ENCODE measurements around the gene MAN2A1. TPM values are rescaled to one million over a fixed set of nuclear protein-coding genes. Genes with fewer than 3 reads are reported as not detected.

MAN2A1 gene
- total and polyA plus RNA-seq, 5 donors, result 2.9 to 10.1 (median 9.5) TPM

GRCh38 chr5:109779036-109779735 is 89.5 kb downstream of the MAN2A1 start:
- H3K27ac ChIP-seq (ENCODE audit: low read length), result no peak overlapping the region
- WGBS, result 54% methylated on average over 5 of the region's 5 CpGs
- DNase-seq (no peak), ATAC-seq (no peak)
- H3K4me1 ChIP-seq (ENCODE audit: control insufficient read depth, insufficient read depth, low read length), result no peaks in the 10 kb centered on the region
- H3K27me3 ChIP-seq (ENCODE audit: control insufficient read depth, insufficient read depth), result no peaks in the 10 kb centered on the region
- intact Hi-C loops (cut with DNase I), result no loop called here
- H3K9me3 ChIP-seq (ENCODE audit: control insufficient read depth, low read length), result no peaks in the 10 kb centered on the region
- no peak overlapping the region for H3K4me3 ChIP-seq (ENCODE audit: low read length)

- Histone ChIP-seq H3K4me1 (ENCODE audit: control insufficient read depth, insufficient read depth, low read length) (no peaks in the 10 kb centered on the region), H3K4me3 (ENCODE audit: low read length) (no peak overlapping the region), H3K27me3 (ENCODE audit: control insufficient read depth, insufficient read depth) (no peaks in the 10 kb centered on the region), H3K9me3 (ENCODE audit: control insufficient read depth, low read length) (no peaks in the 10 kb centered on the region), H3K27ac (ENCODE audit: low read length) (no peak overlapping the region)
- intact Hi-C loops (cut with DNase I), result no loop called here
- ATAC-seq (no peak), DNase-seq (no peak)
- 67% methylated on average over 2 of the region's 2 CpGs for WGBS
These were observed 95.0 kb downstream of the MAN2A1 start for GRCh38 chr5:109784687-109785086.

GRCh38 chr5:109786206-109786855 is 96.6 kb downstream of the MAN2A1 start:
- WGBS, result 89% methylated on average over 5 of the region's 5 CpGs
- H3K27me3 ChIP-seq (ENCODE audit: control insufficient read depth, insufficient read depth), result no peaks in the 10 kb centered on the region
- H3K27ac ChIP-seq (ENCODE audit: low read length), result no peak overlapping the region
- ATAC-seq (no peak), DNase-seq (no peak)
- intact Hi-C loops (cut with DNase I), result no loop called here
- no peaks in the 10 kb centered on the region for H3K4me1 ChIP-seq (ENCODE audit: control insufficient read depth, insufficient read depth, low read length)
- H3K4me3 ChIP-seq (ENCODE audit: low read length), result no peak overlapping the region
- no peaks in the 10 kb centered on the region for H3K9me3 ChIP-seq (ENCODE audit: control insufficient read depth, low read length)

- DNase-seq, result no peak
- intact Hi-C loops (cut with DNase I), result no loop called here
- WGBS, result 94% methylated on average over 3 of the region's 3 CpGs
- ATAC-seq, result no peak
- no peak overlapping the region for H3K27ac ChIP-seq (ENCODE audit: low read length)
- H3K27me3 ChIP-seq (ENCODE audit: control insufficient read depth, insufficient read depth), result no peaks in the 10 kb centered on the region
- H3K4me3 ChIP-seq (ENCODE audit: low read length), result no peak overlapping the region
- H3K4me1 ChIP-seq (ENCODE audit: control insufficient read depth, insufficient read depth, low read length), result no peaks in the 10 kb centered on the region
- H3K9me3 ChIP-seq (ENCODE audit: control insufficient read depth, low read length), result no peaks in the 10 kb centered on the region
These were observed 98.9 kb downstream of the MAN2A1 start for GRCh38 chr5:109788596-109788995.

GRCh38 chr5:109792613-109793012 is 102.9 kb downstream of the MAN2A1 start:
- Histone ChIP-seq H3K4me3 (ENCODE audit: low read length) (no peak overlapping the region), H3K9me3 (ENCODE audit: control insufficient read depth, low read length) (no peaks in the 10 kb centered on the region), H3K27ac (ENCODE audit: low read length) (no peak overlapping the region), H3K4me1 (ENCODE audit: control insufficient read depth, insufficient read depth, low read length) (no peaks in the 10 kb centered on the region), H3K27me3 (ENCODE audit: control insufficient read depth, insufficient read depth) (no peaks in the 10 kb centered on the region)
- no peak for DNase-seq
- 82% methylated on average over 1 of the region's 1 CpG for WGBS
- intact Hi-C loops (cut with DNase I), result no loop called here
- no peak for ATAC-seq

- Histone ChIP-seq H3K9me3 (ENCODE audit: control insufficient read depth, low read length) (no peaks in the 10 kb centered on the region), H3K4me3 (ENCODE audit: low read length) (no peak overlapping the region), H3K27me3 (ENCODE audit: control insufficient read depth, insufficient read depth) (no peaks in the 10 kb centered on the region), H3K4me1 (ENCODE audit: control insufficient read depth, insufficient read depth, low read length) (no peaks in the 10 kb centered on the region), H3K27ac (ENCODE audit: low read length) (no peak overlapping the region)
- WGBS, result 92% methylated on average over 2 of the region's 2 CpGs
- intact Hi-C loops (cut with DNase I), result no loop called here
- no peak for ATAC-seq
- no peak for DNase-seq
These were observed 114.1 kb downstream of the MAN2A1 start for GRCh38 chr5:109803854-109804253.

GRCh38 chr5:109805472-109805871 is 115.7 kb downstream of the MAN2A1 start:
- H3K27ac ChIP-seq (ENCODE audit: low read length), result no peak overlapping the region

GRCh38 chr5:109805883-109806282 is 116.2 kb downstream of the MAN2A1 start:
- Histone ChIP-seq H3K4me1 (ENCODE audit: control insufficient read depth, insufficient read depth, low read length) (no peaks in the 10 kb centered on the region), H3K9me3 (ENCODE audit: control insufficient read depth, low read length) (no peaks in the 10 kb centered on the region), H3K4me3 (ENCODE audit: low read length) (no peak overlapping the region), H3K27me3 (ENCODE audit: control insufficient read depth, insufficient read depth) (no peaks in the 10 kb centered on the region), H3K27ac (ENCODE audit: low read length) (no peak overlapping the region)
- intact Hi-C loops (cut with DNase I), result no loop called here
- ATAC-seq, result no peak
- 73% methylated on average over 3 of the region's 3 CpGs for WGBS
- no peak for DNase-seq

More at GRCh38 chr5:109805472-109805871, 115.7 kb downstream of the MAN2A1 start:
- H3K4me1 ChIP-seq (ENCODE audit: control insufficient read depth, insufficient read depth, low read length), result no peaks in the 10 kb centered on the region
- intact Hi-C loops (cut with DNase I), result no loop called here
- ATAC-seq, result no peak
- H3K9me3 ChIP-seq (ENCODE audit: control insufficient read depth, low read length), result no peaks in the 10 kb centered on the region
- H3K27me3 ChIP-seq (ENCODE audit: control insufficient read depth, insufficient read depth), result no peaks in the 10 kb centered on the region
- DNase-seq, result no peak
- 53% methylated on average over 3 of the region's 3 CpGs for WGBS
- no peak overlapping the region for H3K4me3 ChIP-seq (ENCODE audit: low read length)

GRCh38 chr5:109812698-109813097 is 123.0 kb downstream of the MAN2A1 start:
- ATAC-seq (no peak), DNase-seq (no peak)
- no peaks in the 10 kb centered on the region for H3K9me3 ChIP-seq (ENCODE audit: control insufficient read depth, low read length)
- no peaks in the 10 kb centered on the region for H3K4me1 ChIP-seq (ENCODE audit: control insufficient read depth, insufficient read depth, low read length)
- H3K27me3 ChIP-seq (ENCODE audit: control insufficient read depth, insufficient read depth), result no peaks in the 10 kb centered on the region
- no peak overlapping the region for H3K4me3 ChIP-seq (ENCODE audit: low read length)
- H3K27ac ChIP-seq (ENCODE audit: low read length), result no peak overlapping the region
- intact Hi-C loops (cut with DNase I), result no loop called here
- WGBS, result 79% methylated on average over 2 of the region's 2 CpGs

- Histone ChIP-seq H3K4me3 (ENCODE audit: low read length) (no peak overlapping the region), H3K9me3 (ENCODE audit: control insufficient read depth, low read length) (no peaks in the 10 kb centered on the region), H3K27ac (ENCODE audit: low read length) (no peak overlapping the region), H3K4me1 (ENCODE audit: control insufficient read depth, insufficient read depth, low read length) (no peaks in the 10 kb centered on the region), H3K27me3 (ENCODE audit: control insufficient read depth, insufficient read depth) (no peaks in the 10 kb centered on the region)
- intact Hi-C loops (cut with DNase I), result no loop called here
- DNase-seq (no peak), ATAC-seq (no peak)
- 91% methylated on average over 1 of the region's 1 CpG for WGBS
These were observed 127.0 kb downstream of the MAN2A1 start for GRCh38 chr5:109816732-109817131.

GRCh38 chr5:109819878-109820277 is 130.2 kb downstream of the MAN2A1 start:
- H3K9me3 ChIP-seq (ENCODE audit: control insufficient read depth, low read length), result no peaks in the 10 kb centered on the region
- ATAC-seq (no peak), DNase-seq (no peak)
- H3K27me3 ChIP-seq (ENCODE audit: control insufficient read depth, insufficient read depth), result no peaks in the 10 kb centered on the region
- no peak overlapping the region for H3K27ac ChIP-seq (ENCODE audit: low read length)
- H3K4me3 ChIP-seq (ENCODE audit: low read length), result no peak overlapping the region
- intact Hi-C loops (cut with DNase I), result no loop called here
- no peaks in the 10 kb centered on the region for H3K4me1 ChIP-seq (ENCODE audit: control insufficient read depth, insufficient read depth, low read length)
- WGBS, result 67% methylated on average over 2 of the region's 2 CpGs
